Left ventricle myocardium superior (tissue), 1 donor: ENCODE data around the gene RAPGEF5. TPM values are rescaled to one million over a fixed set of nuclear protein-coding genes. Genes with fewer than 3 reads are reported as not detected.
A peak's percentile ranks its signal among the peaks of the same experiment; 100 is the strongest.

ENCODE experiments used
- ATAC-seq: fragments of 200-7000 bp; cut with Tn5 transposase; one replicate; pipeline ENCODE4 v1.9.1; 2020; ENCODE audit warnings: mild to moderate bottlenecking, moderate library complexity
- DNase-seq: peaks from one replicate; pipeline ENCODE4 v3.0.0-alpha.2; 2020
- intact Hi-C: fragments of 100-400 bp; cut with micrococcal nuclease; formaldehyde crosslinking; loops from one replicate; pipeline ENCODE4 v1.11.0; 2022
- total RNA-seq: library from RNA; stranded (reverse); fragmentation: NEBNext Ultra II Directional; extraction: Animal tissue kit (Norgen Biotek cat#: 25700); gene quantifications from one replicate; pipeline ENCODE4 v1.2.1, GENCODE V29; 2021
- donor health status: DM: no; HTN: yes; CAD: no; lungs with severe emphysema.

Gene RAPGEF5
- total RNA-seq, 1 donor from 2014 or later: 11.4 TPM

GRCh38 chr7:22207724-22208225 is 149.2 kb downstream of the RAPGEF5 start:
- intact Hi-C loops: no loop called here
- DNase-seq (no peak), ATAC-seq (no peak)

DNA sequence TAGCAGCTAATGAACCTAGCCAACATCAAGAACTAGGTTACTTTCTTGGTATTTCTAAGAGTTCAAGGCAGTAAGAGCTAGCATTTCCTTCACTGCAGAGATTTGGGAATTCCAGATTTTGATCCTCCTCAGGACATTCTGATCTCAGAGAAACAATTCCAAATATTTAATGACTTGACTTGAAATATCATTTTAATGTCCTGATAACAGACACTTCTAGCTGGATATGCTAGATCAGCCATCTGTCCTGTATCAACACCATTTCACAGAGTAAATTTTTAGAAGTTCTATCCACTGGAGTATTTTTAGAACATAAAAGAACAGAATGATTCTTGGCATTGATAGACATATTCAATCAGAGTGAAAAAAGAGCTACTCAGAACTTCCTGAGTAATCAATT is 151.3 kb downstream of the RAPGEF5 start:
- no peak for DNase-seq

DNA sequence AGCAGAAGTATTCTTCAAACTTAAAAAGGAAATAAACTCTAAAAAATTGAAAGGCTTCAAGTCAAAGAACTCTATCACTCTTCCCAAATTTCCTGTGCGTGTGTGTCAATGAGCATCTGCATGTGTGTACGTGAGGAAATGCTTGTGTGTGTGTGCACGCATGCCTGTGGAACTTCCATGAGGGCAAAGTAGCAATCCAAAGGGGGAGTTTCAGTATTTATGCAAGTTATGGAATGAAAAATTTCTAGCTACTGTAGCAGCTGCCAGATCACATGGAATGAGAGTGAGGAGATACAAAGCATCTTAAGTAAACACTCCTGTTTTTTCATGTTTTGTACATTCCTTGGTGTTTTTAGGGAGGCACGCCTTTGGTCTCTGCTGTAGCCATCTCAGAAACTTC is 152.6 kb downstream of the RAPGEF5 start:
- intact Hi-C loops: no loop called here
- ATAC-seq: no peak

More for the DNA sequence above, 151.3 kb downstream of the RAPGEF5 start:
- peak; percentile 15 for ATAC-seq
- intact Hi-C loops: no loop called here

GRCh38 chr7:22202141-22202540 is 154.8 kb downstream of the RAPGEF5 start:
- DNase-seq (no peak), ATAC-seq (no peak)
- intact Hi-C loops: no loop called here

More for the DNA sequence above, 152.6 kb downstream of the RAPGEF5 start:
- no peak for DNase-seq

DNA sequence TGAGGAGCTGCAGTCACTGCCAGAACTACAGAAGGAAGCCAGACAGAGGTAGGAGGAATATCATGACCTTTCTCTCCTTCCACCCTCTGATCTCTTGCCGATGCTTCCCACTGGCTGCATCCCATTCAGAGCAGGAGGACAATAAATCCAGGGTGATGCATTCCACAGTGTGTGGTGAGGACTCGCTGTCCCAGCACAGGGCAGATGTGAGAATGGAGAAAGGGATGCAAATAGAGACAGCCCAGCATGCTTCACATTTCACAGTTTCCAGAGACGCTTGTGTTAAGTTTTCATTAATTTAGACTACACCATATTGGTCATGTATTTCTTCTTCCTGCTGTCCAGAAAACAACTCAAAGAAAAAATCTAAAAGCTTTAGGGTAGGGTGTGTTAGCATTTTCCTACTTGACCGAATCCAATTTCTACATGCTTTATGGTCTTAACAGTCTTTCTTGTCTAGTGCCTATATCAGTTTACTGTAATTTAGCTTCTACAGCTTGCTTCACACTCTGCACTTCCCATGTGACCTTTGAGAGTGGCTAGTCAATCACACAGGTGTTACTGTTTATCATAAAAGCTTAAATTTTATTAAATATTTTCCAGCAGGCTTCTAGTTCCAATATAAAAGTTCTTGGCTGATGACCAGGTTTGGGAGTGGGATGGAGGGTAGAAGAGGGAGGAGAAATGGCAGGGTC is 155.6 kb downstream of the RAPGEF5 start:
- DNase-seq (no peak), ATAC-seq (no peak)
- intact Hi-C loops: no loop called here

DNA sequence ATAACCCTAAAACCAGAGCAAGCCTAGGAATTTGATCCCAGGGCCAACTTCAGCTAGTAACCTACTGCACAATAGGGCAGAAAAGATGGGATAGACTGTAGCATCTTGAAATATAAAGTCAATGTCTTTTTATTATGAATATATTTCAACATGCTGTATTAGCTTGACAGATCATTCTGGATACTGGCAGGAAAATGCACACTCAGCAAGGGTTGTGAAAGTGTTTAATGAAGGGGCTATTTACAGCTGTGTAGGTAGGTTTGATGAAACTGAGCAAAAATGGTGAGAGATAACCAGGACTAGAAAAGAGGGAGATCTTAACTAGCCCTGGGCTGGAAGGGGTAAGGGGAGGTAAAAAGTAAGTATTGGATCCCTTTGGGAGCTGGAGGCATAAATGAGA is 156.2 kb downstream of the RAPGEF5 start:
- no peak for DNase-seq
- intact Hi-C loops: no loop called here
- ATAC-seq: no peak

GRCh38 chr7:22200238-22200637 is 156.7 kb downstream of the RAPGEF5 start:
- no peak for ATAC-seq
- no peak for DNase-seq
- intact Hi-C loops: no loop called here

DNA sequence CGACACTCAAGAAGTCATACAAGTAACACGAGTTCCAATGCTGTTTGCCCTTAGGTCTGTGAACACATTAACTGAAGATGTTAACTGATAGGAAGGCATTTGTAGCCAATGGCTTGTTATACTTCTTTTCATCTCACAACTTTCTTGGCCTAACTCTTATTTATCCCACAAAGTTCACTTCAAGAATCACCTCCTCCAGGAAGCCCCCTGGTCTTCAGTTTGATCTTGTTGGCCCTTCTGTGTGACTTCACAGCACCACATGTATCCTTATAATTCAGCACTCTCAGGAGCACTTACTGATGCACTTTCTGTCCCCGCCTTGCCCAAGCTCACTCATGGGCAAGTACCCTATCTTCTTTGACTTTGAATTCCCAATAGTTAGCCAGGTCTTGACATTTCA is 159.6 kb downstream of the RAPGEF5 start:
- no peak for ATAC-seq
- intact Hi-C loops: no loop called here

GRCh38 chr7:22196429-22196828 is 160.5 kb downstream of the RAPGEF5 start:
- no peak for DNase-seq
- no peak for ATAC-seq
- intact Hi-C loops: no loop called here

More for the DNA sequence above, 159.6 kb downstream of the RAPGEF5 start:
- DNase-seq: no peak

DNA sequence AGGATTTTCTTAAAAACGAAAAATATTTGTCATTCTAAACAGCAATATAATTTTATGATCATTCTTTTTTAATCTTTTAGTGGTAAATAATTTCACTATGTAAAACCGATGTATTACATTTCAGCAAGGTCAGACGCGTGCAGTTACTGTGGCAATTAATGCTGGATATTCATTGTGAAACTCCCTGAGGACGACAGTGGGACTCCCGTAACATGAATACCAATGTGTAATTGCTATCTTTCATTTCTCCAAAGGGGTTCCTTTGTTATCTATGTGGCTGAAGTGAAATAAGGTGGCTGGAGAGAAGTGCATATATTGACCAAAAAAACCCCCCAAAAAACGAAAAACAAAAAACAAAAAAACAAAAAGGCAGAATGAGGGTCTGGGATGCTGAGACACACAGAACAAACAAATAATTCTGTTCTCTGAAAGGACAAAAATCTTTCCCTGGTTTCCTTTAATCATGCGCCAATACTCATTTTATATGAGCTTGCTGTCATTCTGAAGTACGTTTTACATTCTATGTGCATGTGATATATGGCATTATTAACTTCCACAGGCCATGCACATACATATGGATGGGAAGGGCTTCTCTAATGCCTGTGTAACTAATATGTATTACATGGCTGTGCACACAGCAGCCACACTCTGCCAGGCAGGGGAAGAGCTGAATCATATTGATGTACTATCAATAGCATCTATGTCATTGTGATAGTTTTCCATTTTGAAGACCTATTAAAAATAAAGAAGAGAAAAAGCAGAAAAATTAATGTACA is 161.4 kb downstream of the RAPGEF5 start:
- no peak for ATAC-seq
- no peak for DNase-seq
- intact Hi-C loops: no loop called here

GRCh38 chr7:22194658-22195273 is 162.2 kb downstream of the RAPGEF5 start:
- no peak for ATAC-seq
- no peak for DNase-seq

GRCh38 chr7:22193450-22193983 is 163.4 kb downstream of the RAPGEF5 start:
- ATAC-seq: peak; percentile 85
- intact Hi-C loops: no loop called here

More at GRCh38 chr7:22194658-22195273, 162.2 kb downstream of the RAPGEF5 start:
- intact Hi-C loops: no loop called here

DNA sequence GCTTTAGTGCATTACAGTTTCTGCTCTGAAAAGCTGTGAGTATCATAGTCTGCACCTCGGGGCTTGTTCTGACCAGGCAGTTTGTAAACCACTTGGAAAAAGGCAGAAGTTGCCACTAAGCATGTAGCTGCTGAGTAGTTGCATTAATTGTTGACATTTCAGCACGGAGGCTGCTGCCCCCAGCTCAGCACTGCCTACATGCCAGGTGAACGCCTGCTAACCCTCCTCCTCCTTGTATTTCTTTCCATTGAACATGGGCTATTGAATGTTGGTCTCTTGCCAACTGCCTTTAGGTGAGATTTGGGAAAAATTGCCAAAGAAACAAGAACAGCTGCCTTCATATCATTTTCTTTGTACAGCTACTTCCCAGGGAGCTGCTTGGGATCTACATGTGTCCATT is 164.2 kb downstream of the RAPGEF5 start:
- ATAC-seq (no peak), DNase-seq (no peak)
- intact Hi-C loops: no loop called here

More at GRCh38 chr7:22193450-22193983, 163.4 kb downstream of the RAPGEF5 start:
- peak; percentile 39 for DNase-seq

DNA sequence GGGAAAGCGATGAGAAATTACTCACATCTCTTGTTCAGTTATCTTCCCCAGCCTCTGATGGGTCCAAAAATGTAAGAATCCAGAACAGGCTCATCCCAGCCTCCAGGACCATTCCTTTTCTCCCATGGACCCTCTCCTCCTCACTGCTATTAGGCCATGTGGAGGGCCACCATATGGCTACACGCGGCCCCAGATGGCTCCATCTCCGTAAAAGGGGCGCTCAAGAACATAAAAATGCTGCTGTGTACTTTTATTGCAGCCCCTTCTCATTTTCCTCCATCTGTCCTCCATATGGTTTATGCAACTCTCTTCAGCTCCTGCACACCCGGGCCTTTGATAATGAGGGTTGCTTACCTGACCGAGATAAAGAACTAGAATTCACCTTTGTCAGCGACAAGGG is 166.2 kb downstream of the RAPGEF5 start:
- DNase-seq: no peak
- ATAC-seq: no peak
- intact Hi-C loops: no loop called here

- ATAC-seq (no peak), DNase-seq (no peak)
- intact Hi-C loops: no loop called here
These were observed 167.2 kb downstream of the RAPGEF5 start for GRCh38 chr7:22189741-22190140.

DNA sequence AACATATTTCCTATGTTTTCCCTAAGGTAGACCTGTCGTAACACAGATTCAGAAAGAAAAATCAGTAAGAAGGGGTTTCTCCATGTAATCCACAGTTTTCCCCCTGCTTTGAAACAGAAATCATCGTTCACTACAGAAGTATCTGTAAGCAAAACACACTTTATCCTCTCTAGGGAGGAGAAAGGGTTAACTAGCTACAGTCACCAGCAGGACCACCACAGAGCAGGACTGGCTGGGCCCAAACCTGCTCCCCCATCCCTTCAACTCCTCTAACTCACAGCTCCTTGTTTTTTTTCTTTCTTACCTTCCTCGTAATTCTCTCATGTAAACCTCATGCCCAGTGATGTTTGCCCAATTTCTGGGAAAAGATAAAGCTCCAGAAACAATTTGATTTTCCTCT is 167.7 kb downstream of the RAPGEF5 start:
- DNase-seq: no peak
- no peak for ATAC-seq
- intact Hi-C loops: no loop called here

- no peak for DNase-seq
- ATAC-seq: no peak
- intact Hi-C loops: no loop called here
These were observed 169.1 kb downstream of the RAPGEF5 start for GRCh38 chr7:22187691-22188348.

DNA sequence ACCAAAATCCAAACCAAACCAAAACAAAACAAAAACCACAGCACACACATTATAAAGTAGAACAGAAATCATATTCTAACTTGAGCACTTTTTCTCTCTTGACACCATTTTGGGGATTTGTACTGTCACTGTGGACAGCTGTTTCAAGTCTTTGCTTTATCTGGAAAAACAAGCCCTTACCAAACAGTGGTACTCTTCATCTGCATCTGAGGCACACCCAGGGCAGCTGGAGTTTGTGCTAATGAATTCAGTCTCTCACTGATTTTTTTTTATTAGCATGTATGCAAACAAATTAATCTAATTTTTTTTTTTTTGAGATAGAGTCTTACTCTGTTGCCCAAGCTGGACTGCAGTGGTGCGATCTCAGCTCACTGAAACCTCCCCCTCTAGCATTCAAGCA is 171.4 kb downstream of the RAPGEF5 start:
- ATAC-seq: no peak

GRCh38 chr7:22184549-22185199 is 172.3 kb downstream of the RAPGEF5 start:
- intact Hi-C loops: no loop called here
- ATAC-seq (no peak), DNase-seq (no peak)

More for the DNA sequence above, 171.4 kb downstream of the RAPGEF5 start:
- no peak for DNase-seq
- intact Hi-C loops: no loop called here
